Measurements from ENCODE around the gene BACE2. TPM values are rescaled to one million over a fixed set of nuclear protein-coding genes. Genes with fewer than 3 reads are reported as not detected.

Gene BACE2
- total RNA-seq, 1 experiment from 2014 or later, result 21.3 TPM

GRCh38 chr21:41152147-41152546, 15.8 kb upstream of the BACE2 start:
- TF ChIP-seq CTCF (IDR thresholded peaks at IDR 0.05; ENCODE audit: unreplicated experiment), result no peak
- Mint-ChIP-seq H3K9me3 (ENCODE audit: unreplicated experiment) (no peaks in the 10 kb centered on the region), H3K27ac (ENCODE audit: low read depth, unreplicated experiment) (no peak overlapping the region), H3K4me1 (ENCODE audit: insufficient read depth, unreplicated experiment) (no peaks in the 10 kb centered on the region), H3K27me3 (ENCODE audit: insufficient read depth, unreplicated experiment) (peaks cover 20% of the 10 kb centered on the region), H3K36me3 (ENCODE audit: insufficient read depth, unreplicated experiment) (no peaks in the 10 kb centered on the region), H3K4me3 (ENCODE audit: unreplicated experiment) (no peak overlapping the region)
- no peak for DNase-seq (ENCODE audit: unreplicated experiment)
- POLR2A ChIA-PET, result no interaction called here
- CTCF ChIA-PET, result interaction anchor here (1.2 kb wide), 1 partner anchor 19 kb away, joined by 4 read pairs; no protein-coding TSS in a partner anchor
- no TSS peak for BruUV-seq (replicated peaks)
- intact Hi-C loops (cut with micrococcal nuclease), result no loop called here

GRCh38 chr21:41153443-41153842, 14.5 kb upstream of the BACE2 start:
- no peak overlapping the region for H3K27ac Mint-ChIP-seq (ENCODE audit: low read depth, unreplicated experiment)
- peaks cover 20% of the 10 kb centered on the region for H3K27me3 Mint-ChIP-seq (ENCODE audit: insufficient read depth, unreplicated experiment)
- ChIA-PET POLR2A (no interaction called here), CTCF (interaction anchor here (1.2 to 1.7 kb wide), 2 partner anchors 19 to 20 kb away, joined by 4 to 5 read pairs; no protein-coding TSS in a partner anchor)
- DNase-seq (ENCODE audit: unreplicated experiment), result no peak
- no peak overlapping the region for H3K4me3 Mint-ChIP-seq (ENCODE audit: unreplicated experiment)
- no TSS peak for BruUV-seq (replicated peaks)
- H3K4me1 Mint-ChIP-seq (ENCODE audit: insufficient read depth, unreplicated experiment), result no peaks in the 10 kb centered on the region
- no peak for TF ChIP-seq CTCF (IDR thresholded peaks at IDR 0.05; ENCODE audit: unreplicated experiment)
- H3K9me3 Mint-ChIP-seq (ENCODE audit: unreplicated experiment), result no peaks in the 10 kb centered on the region
- no peaks in the 10 kb centered on the region for H3K36me3 Mint-ChIP-seq (ENCODE audit: insufficient read depth, unreplicated experiment)
- intact Hi-C loops (cut with micrococcal nuclease), result no loop called here

GRCh38 chr21:41156142-41156541, 11.8 kb upstream of the BACE2 start:
- DNase-seq (ENCODE audit: unreplicated experiment), result no peak
- POLR2A ChIA-PET, result interaction anchor here (0.7 kb wide), 1 partner anchor 15 kb away, joined by 3 read pairs; no protein-coding TSS in a partner anchor
- Mint-ChIP-seq H3K36me3 (ENCODE audit: insufficient read depth, unreplicated experiment) (no peaks in the 10 kb centered on the region), H3K27ac (ENCODE audit: low read depth, unreplicated experiment) (no peak overlapping the region), H3K4me1 (ENCODE audit: insufficient read depth, unreplicated experiment) (no peaks in the 10 kb centered on the region), H3K27me3 (ENCODE audit: insufficient read depth, unreplicated experiment) (peaks cover 20% of the 10 kb centered on the region), H3K9me3 (ENCODE audit: unreplicated experiment) (no peaks in the 10 kb centered on the region), H3K4me3 (ENCODE audit: unreplicated experiment) (no peak overlapping the region)
- intact Hi-C loops (cut with micrococcal nuclease), result no loop called here
- no TSS peak for BruUV-seq (replicated peaks)
- CTCF ChIA-PET, result interaction anchor here (0.9 to 1.4 kb wide), 2 partner anchors 10 to 22 kb away, joined by 3 to 5 read pairs; no protein-coding TSS in a partner anchor
- no peak for TF ChIP-seq CTCF (IDR thresholded peaks at IDR 0.05; ENCODE audit: unreplicated experiment)

- no peak for TF ChIP-seq CTCF (IDR thresholded peaks at IDR 0.05; ENCODE audit: unreplicated experiment)
- Mint-ChIP-seq H3K4me1 (ENCODE audit: insufficient read depth, unreplicated experiment) (no peaks in the 10 kb centered on the region), H3K36me3 (ENCODE audit: insufficient read depth, unreplicated experiment) (no peaks in the 10 kb centered on the region), H3K4me3 (ENCODE audit: unreplicated experiment) (no peak overlapping the region), H3K9me3 (ENCODE audit: unreplicated experiment) (no peaks in the 10 kb centered on the region), H3K27me3 (ENCODE audit: insufficient read depth, unreplicated experiment) (peaks cover 18% of the 10 kb centered on the region), H3K27ac (ENCODE audit: low read depth, unreplicated experiment) (no peak overlapping the region)
- ChIA-PET CTCF (no interaction called here), POLR2A (no interaction called here)
- no TSS peak for BruUV-seq (replicated peaks)
- intact Hi-C loops (cut with micrococcal nuclease), result no loop called here
- no peak for DNase-seq (ENCODE audit: unreplicated experiment)
These were observed 9.9 kb upstream of the BACE2 start for GRCh38 chr21:41158026-41158425.
